Psoas muscle (tissue), 8 donors: ENCODE results near the gene DPY30. TPM values are rescaled to one million over a fixed set of nuclear protein-coding genes. Genes with fewer than 3 reads are reported as not detected.
A peak's percentile ranks its signal among the peaks of the same experiment; 100 is the strongest.

ENCODE experiments used
- ATAC-seq, 4 donors: fragments of 200-7000 bp; cut with Tn5 transposase; one replicate each; pipeline ENCODE4 v1.9.1; 2020; ENCODE audit warnings: moderate library complexity in 3 of 4, mild to moderate bottlenecking in 2 of 4
- DNase-seq, 2 donors: peaks; one replicate each; pipeline ENCODE4 v3.0.0-alpha.2; 2020
- H3K27ac ChIP-seq: fragments of 200-600 bp; one replicate; pipeline ENCODE4 v1.8.0; 2022
- H3K27me3 ChIP-seq, 3 donors: fragments of 200-600 bp in 1 of 3; one replicate each; pipeline versions ENCODE4 v1.6.1 to v1.8.0; 2013 to 2022; ENCODE audit warnings: low read length in 2 of 3, mild to moderate bottlenecking in 2 of 3, moderate library complexity in 1 of 3; ENCODE audit not compliant: insufficient read depth in 3 of 3
- H3K36me3 ChIP-seq, 2 donors: fragments of 200-600 bp in 1 of 2; one replicate each; pipeline versions ENCODE4 v1.6.1 to v1.8.0; 2013 to 2022; ENCODE audit warnings: low read depth in 1 of 2, mild to moderate bottlenecking in 1 of 2, moderate library complexity in 1 of 2; ENCODE audit not compliant: insufficient read depth in 1 of 2
- H3K4me1 ChIP-seq: fragments of 200-600 bp; one replicate; pipeline ENCODE4 v1.8.0; 2022
- H3K4me3 ChIP-seq: fragments of 200-600 bp; one replicate; pipeline ENCODE4 v1.8.0; 2022; ENCODE audit warnings: mild to moderate bottlenecking
- H3K9me3 ChIP-seq: fragments of 200-600 bp; one replicate; pipeline ENCODE4 v1.8.0; 2022
- CTCF ChIP-seq: fragments of 200-600 bp; IDR thresholded peaks from one replicate; pipeline ENCODE4 v1.8.0; 2022; ENCODE audit warnings: antibody characterized with exemption
- WGBS, 3 donors: extraction: QIAGEN DNeasy Blood & Tissue Kit; methylation state at CpG; one replicate each; pipeline versions ENCODE4 v1.1.6 to v1.1.7; 2013; 5-methylcytosine and 5-hydroxymethylcytosine counted together
- intact Hi-C, 2 donors: fragments of 100-400 bp; cut with DNase I; formaldehyde crosslinking; loops; one replicate each; pipeline versions ENCODE4 v1.11.0 to v1.14.2; 2022
- polyA plus RNA-seq, 3 donors: library from polyadenylated mRNA; stranded (reverse); fragments of 200-250 nt; gene quantifications; one replicate each; pipeline ENCODE4 v1.2.3, GENCODE V29; 2013
- total RNA-seq, 4 donors: library from RNA; stranded (reverse); fragmentation: NEBNext Ultra II Directional in 2 of 4; extraction: Animal tissue kit (Norgen Biotek cat#: 25700) in 2 of 4; gene quantifications; one replicate each; pipeline versions ENCODE4 v1.2.1 to v1.2.4, GENCODE V29; 2021 to 2023
- donor health status: healthy with polysubstance abuse.
- donor health status: DM: no; HTN: no; CAD: no; lungs with moderate emphysema.
- donor health status: Bipolar disorder and iron deficiency.
- donor health status: healthy.
- donor health status: DM: yes; HTN: yes; CAD: no.
- donor health status: DM: no; HTN: no; CAD: no.
- donor health status: DM: no; HTN: no; CAD: no.
- donor health status: DM: yes; HTN: yes; CAD: no.

DPY30 gene
- total and polyA plus RNA-seq, 7 donors = 28.6 to 76.9 (median 35.6) TPM

- ATAC-seq = no peak
- no peak for DNase-seq
- Histone ChIP-seq H3K36me3 (no peaks in the 10 kb centered on the region), H3K27me3 (no peaks in the 10 kb centered on the region), H3K4me3 (no peak overlapping the region), H3K27ac (no peak overlapping the region), H3K9me3 (no peaks in the 10 kb centered on the region), H3K4me1 (peaks cover 34% of the 10 kb centered on the region)
- no peak for TF ChIP-seq CTCF
- 94 to 96% (median 96%) methylated on average over 2 of the region's 2 CpGs for WGBS, 3 donors
- intact Hi-C loops = loop anchor here in 1 of 2 donors (10.0 kb wide), 1 partner anchor 59 kb away; no protein-coding TSS in a partner anchor
These were observed 35.8 kb downstream of the DPY30 start for GRCh38 chr2:32003791-32004190.

GRCh38 chr2:32002406-32002805, 37.2 kb downstream of the DPY30 start:
- no peak for ATAC-seq
- Histone ChIP-seq H3K27ac (no peak overlapping the region), H3K36me3 (no peaks in the 10 kb centered on the region), H3K9me3 (no peaks in the 10 kb centered on the region), H3K4me1 (peaks cover 24% of the 10 kb centered on the region), H3K27me3 (no peaks in the 10 kb centered on the region), H3K4me3 (no peak overlapping the region)
- TF ChIP-seq CTCF = no peak
- DNase-seq = no peak
- WGBS, 3 donors = 89 to 95% (median 93%) methylated on average over 3 of the region's 3 CpGs
- intact Hi-C loops = loop anchor here in 1 of 2 donors (10.0 kb wide), 1 partner anchor 58 kb away; no protein-coding TSS in a partner anchor

DNA sequence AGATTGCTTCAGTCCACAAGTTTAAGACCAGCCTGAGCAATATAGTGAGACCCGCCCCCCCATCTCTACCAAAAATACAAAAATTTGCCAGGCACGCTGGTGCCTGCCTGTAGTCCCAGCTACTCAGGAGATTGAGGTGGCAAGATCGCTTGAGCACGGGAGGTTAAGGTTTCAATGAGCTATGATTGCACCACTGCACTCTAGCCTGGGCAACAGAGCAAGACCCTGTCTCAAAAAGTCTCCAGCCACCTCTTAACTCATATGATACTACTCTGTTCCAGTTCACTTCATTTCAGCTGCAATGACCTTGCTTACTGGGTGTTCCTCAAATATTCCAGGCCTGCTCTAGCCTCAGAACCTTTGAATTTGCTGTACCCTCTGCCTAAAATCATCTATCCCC, 40.2 kb downstream of the DPY30 start:
- no peak for DNase-seq
- H3K27me3 ChIP-seq = no peaks in the 10 kb centered on the region
- H3K27ac ChIP-seq = no peak overlapping the region
- 97 to 100% (median 97%) methylated on average over 4 of the region's 4 CpGs for WGBS, 3 donors
- no peaks in the 10 kb centered on the region for H3K9me3 ChIP-seq
- TF ChIP-seq CTCF = no peak
- H3K4me3 ChIP-seq = no peak overlapping the region
- H3K4me1 ChIP-seq = peaks cover 22% of the 10 kb centered on the region
- H3K36me3 ChIP-seq = no peaks in the 10 kb centered on the region
- intact Hi-C loops = loop anchor here in 1 of 2 donors (5.0 kb wide), 1 partner anchor 107 kb away; no protein-coding TSS in a partner anchor
- ATAC-seq = no peak

DNA sequence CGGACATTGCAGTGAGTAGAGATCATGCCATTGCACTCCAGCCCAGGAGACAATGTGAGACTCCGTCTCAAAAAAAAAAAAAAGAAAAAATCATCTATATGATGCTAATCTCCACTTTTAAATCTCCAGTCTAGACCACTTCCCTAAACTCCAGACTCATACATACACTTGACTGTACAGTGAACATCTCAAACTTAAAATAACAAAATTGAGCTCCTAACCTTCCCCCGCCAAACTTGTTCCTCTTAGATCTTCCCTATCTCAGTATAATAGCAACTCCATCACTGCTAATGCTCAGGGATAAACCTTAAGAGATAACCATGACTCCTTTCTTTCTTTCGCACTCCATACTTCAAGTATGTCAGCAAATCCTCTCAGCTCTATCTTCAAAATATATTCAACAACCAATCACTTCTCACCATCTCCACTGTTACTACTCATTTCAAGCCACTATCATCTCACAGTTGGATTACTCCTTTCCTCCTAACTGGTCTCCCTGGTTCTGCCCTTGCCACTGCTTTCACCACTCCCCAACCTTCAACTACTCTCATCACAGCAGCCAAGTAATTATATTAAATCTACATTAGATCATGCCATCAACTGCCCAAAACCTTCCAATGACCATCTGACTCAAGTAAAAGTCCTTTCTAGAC, 40.7 kb downstream of the DPY30 start:
- intact Hi-C loops = loop anchor here in 1 of 2 donors (5.0 kb wide), 1 partner anchor 107 kb away; no protein-coding TSS in a partner anchor
- Histone ChIP-seq H3K27me3 (no peaks in the 10 kb centered on the region), H3K27ac (no peak overlapping the region), H3K4me1 (peaks cover 22% of the 10 kb centered on the region), H3K36me3 (no peaks in the 10 kb centered on the region), H3K9me3 (no peaks in the 10 kb centered on the region), H3K4me3 (no peak overlapping the region)
- WGBS, 3 donors = 94 to 100% (median 96%) methylated on average over 4 of the region's 4 CpGs
- TF ChIP-seq CTCF = no peak
- ATAC-seq = no peak
- no peak for DNase-seq

- WGBS, 3 donors = 78 to 87% (median 86%) methylated on average over 3 of the region's 3 CpGs
- intact Hi-C loops = loop anchor here in 1 of 2 donors (5.0 kb wide), 1 partner anchor 105 kb away; no protein-coding TSS in a partner anchor
- no peak for ATAC-seq
- H3K9me3 ChIP-seq = no peaks in the 10 kb centered on the region
- no peak overlapping the region for H3K4me3 ChIP-seq
- no peaks in the 10 kb centered on the region for H3K27me3 ChIP-seq
- H3K36me3 ChIP-seq = no peaks in the 10 kb centered on the region
- peaks cover 14% of the 10 kb centered on the region for H3K4me1 ChIP-seq
- no peak for TF ChIP-seq CTCF
- DNase-seq = no peak
- peak overlapping the region; percentile 6 for H3K27ac ChIP-seq
These were observed 42.0 kb downstream of the DPY30 start for GRCh38 chr2:31997653-31998052.
